HCT116 (cell line): ENCODE measurements around the gene EIF1AD. TPM values are rescaled to one million over a fixed set of nuclear protein-coding genes. Genes with fewer than 3 reads are reported as not detected.

Source experiments
- total RNA-seq: library from RNA; stranded (reverse); gene quantifications from one replicate; pipeline ENCODE4 v1.2.1, GENCODE V29; 2021; ENCODE audit not compliant: unreplicated experiment

EIF1AD gene
- total RNA-seq, 1 experiment from 2014 or later = 45.5 TPM

Other genes starting within 250 kb of the EIF1AD start
- 19.5 TPM for gene AP5B1, start 221.2 kb downstream of the EIF1AD start, total RNA-seq
- 14.7 TPM for gene OVOL1, start 215.1 kb downstream of the EIF1AD start, total RNA-seq
- gene SNX32, start 168.2 kb downstream of the EIF1AD start, total RNA-seq = not detected
- gene CFL1, start 144.0 kb downstream of the EIF1AD start, total RNA-seq = 1,270 TPM
- 47.2 TPM for gene MUS81, start 141.7 kb downstream of the EIF1AD start, total RNA-seq
- 8.4 TPM for gene EFEMP2, start 129.4 kb downstream of the EIF1AD start, total RNA-seq
- gene CTSW, start 122.3 kb downstream of the EIF1AD start, total RNA-seq = not detected
- 96.0 TPM for gene FIBP, start 113.7 kb downstream of the EIF1AD start, total RNA-seq
- gene CCDC85B, start 111.5 kb downstream of the EIF1AD start, total RNA-seq = 84.3 TPM
- 125 TPM for gene FOSL1, start 101.8 kb downstream of the EIF1AD start, total RNA-seq
- 49.8 TPM for gene C11orf68, start 83.1 kb downstream of the EIF1AD start, total RNA-seq
- 158 TPM for gene DRAP1, start 82.7 kb downstream of the EIF1AD start, total RNA-seq
- not detected for gene TSGA10IP, start 56.7 kb downstream of the EIF1AD start, total RNA-seq
- gene SART1, start 40.4 kb downstream of the EIF1AD start, total RNA-seq = 47.9 TPM
- 356 TPM for gene BANF1, start 346 bp upstream of the EIF1AD start, total RNA-seq
- 68.1 TPM for gene CST6, start 9.9 kb upstream of the EIF1AD start, total RNA-seq
- gene CATSPER1, start 24.3 kb upstream of the EIF1AD start, total RNA-seq = 2.4 TPM
- gene GAL3ST3, start 47.0 kb upstream of the EIF1AD start, total RNA-seq = not detected
- gene SF3B2, start 50.2 kb upstream of the EIF1AD start, total RNA-seq = 300 TPM
- gene PACS1, start 68.1 kb upstream of the EIF1AD start, total RNA-seq = 41.1 TPM